GM18907 (cell line): ENCODE results near the gene EPB41L5.
"Not testable (repeated sequence)": the region's sequence is repeated elsewhere in the genome, so short reads cannot be mapped to it uniquely, and the experiment has no call there.

Experiments used
- ATAC-seq: cut with Tn5 transposase; IDR thresholded peaks from one replicate; pipeline ENCODE4 v1.9.1; 2021; ENCODE audit warnings: mild to moderate bottlenecking, moderate library complexity; ENCODE audit not compliant: unreplicated experiment

EPB41L5 gene

DNA sequence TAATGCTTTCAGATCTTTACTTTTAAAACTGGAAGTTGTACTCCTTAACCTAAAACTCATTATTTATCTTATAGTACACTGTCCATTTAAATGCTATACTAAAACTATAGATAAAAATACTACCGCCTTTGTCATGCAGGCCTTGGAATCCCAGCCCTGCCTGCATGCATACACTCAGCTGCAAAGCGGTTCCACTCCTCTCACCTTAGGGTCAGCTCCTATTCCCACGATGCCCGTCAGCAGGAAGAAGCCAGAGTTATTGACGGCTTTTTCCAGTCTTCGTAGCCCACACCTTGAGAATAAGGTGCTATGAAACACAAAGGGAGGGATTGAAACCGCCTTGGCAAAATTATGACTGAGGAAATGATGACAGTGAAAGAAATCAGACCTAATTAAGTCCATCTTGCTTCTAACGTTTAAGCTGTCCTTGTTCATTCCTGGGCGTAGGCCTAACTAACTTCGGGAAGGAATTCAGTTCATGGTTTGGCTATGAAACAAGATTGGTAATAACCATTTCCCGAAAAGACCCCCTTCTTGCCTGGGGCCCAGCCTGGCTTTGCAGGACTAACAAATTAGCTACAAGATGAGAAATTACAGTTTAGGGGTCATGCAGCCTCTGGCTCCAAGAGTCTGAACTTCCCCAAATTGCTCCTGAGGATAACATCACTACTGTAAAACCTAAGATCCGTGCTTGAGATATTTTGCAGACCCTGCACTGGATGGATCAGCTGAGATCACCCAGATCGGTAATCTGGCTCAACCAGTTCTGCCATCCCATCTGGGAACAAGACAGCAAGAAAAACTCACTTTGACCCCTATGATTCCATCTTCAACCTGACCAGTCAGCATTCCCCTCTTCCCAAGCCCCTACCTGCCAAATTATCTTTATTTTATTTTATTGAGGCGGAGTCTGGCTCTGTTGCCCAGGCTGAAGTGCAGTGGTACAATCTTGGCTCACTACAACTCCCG is 17.1 kb downstream of the EPB41L5 start:
- no peak for ATAC-seq

DNA sequence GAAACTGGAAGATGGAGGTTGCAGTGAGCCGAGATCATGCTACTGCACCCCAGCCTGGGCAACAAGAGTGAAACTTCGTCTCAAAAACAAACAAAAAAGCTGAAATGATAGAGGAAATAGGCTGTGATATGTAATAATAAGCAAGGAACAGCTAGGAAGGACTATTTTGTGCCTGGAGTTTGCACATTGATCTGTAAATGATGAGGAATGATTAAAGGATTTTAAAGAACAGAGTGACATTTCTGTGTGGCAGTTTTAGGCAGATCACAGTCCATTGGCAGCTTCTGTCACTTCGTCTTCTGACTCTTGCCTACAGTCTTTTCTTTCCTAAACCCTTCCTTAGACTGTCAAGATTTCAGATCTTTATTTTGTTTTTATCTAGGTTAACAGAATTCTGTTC is 19.4 kb downstream of the EPB41L5 start:
- no peak for ATAC-seq

DNA sequence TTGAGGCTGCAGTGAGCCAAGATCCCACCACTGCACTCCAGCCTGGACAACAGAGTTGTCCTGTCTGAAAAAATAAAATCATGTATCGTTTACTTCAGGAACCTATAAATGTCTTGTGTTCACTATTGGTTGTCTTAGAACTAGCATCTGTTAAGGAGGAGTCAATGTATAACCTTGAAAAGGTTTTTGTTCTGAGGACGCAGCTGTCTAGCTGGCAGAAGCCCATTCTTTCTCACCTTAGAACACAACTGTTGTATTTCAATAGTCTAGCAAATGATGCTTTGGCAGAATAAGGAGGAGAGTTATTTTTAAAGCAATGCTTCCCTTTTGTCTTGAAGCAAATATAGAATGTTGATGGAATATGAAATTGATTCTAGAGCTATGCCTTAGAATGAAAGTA is 21.1 kb downstream of the EPB41L5 start:
- no peak for ATAC-seq

DNA sequence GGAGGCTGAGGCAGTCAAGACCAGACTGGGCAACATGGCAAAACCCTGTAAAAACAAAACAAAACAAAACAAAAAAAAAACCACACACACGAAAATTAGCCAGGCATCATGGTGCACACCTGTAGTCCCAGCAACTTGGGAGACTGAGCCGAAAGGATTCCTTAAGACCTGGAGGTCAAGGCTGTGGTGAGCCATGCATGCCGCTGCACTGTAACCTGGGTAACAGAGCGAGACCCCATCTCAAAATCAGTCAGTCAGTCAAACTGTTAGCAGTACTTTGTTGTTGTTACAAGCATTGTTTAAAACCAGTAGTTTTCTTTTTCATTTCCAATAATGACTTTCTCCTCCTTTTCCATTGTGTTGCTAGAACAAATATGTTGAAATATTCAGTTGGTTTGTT is 21.7 kb downstream of the EPB41L5 start:
- ATAC-seq = no peak

DNA sequence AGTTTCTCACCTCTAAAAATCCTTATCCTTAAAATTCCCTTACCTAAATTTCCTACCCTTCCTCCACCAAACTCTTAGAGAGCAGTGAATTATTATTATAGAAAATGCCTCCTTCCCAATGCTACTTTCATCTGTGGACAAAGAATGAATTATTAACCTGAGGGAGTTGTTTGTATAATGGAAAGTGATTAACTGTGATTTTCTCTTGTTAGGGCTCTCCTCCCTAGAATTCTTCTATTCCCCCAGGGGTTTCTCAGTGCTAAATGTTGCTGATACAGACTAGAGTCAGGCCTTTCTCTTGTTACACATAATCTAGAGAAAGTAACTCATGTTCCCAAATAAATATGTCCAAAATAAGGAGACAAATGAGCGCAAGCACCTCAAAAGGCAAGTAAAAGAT is 23.3 kb downstream of the EPB41L5 start:
- no peak for ATAC-seq

DNA sequence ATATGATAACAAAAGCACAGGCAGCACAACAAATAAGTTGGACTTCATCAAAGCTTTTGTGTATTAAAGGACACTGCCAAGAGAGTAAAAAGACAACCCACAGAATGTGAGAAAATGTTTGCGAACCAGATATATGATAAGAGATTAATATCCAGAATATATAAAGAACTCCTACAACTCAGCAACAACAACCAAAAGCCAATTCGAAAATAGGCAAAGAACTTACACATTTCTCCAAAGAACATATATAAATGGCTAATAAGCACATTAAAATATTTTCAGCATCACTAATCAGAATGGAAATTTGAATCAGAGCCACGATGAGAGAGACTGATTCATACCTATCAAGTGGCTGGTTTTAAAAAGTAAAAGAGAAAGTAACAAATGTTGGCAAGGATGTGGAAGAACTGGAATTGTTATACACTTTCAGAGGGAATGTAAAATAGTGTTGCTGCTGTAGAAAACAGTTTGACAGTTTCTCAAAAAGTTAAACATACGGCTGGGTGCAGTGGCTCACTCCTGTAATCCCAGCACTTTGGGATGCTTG is 25.2 kb downstream of the EPB41L5 start:
- ATAC-seq = no peak

DNA sequence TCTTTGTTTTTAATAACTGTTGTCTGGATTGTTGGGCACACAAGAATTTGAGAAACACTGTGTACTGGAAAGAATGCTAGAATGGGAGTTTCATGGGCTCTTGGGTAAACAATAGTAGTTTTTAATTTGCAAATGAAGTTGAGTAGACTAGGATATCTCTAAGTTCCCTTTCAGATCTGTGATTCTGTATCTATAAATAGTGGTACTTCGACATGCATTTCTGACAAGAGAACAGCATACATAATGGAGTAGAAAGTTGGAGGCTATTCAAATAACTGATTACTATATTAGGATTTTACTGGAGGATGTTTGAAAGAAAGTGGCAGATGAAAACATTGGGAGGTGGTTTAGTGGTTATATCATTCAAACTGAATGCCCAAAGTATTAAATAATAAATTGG is 29.5 kb downstream of the EPB41L5 start:
- no peak for ATAC-seq

DNA sequence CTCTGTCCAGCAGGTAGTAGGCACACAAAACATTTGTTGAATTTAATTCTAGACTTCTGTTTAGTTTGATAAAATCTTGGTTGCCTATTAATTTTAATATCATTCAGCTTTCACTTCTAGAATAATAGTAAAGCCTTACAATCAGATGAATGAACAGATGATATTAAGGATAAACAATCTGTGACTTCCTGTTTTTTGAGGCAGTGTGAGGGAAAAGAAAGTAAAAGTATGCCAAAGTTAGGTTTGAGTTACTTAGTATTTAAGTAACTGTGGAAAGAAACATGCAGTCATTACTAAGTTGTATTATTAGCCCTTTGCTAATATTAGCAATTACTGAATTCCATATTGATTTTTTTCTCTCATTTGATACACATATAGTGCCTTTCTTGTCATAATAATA is 31.5 kb downstream of the EPB41L5 start:
- ATAC-seq = no peak

DNA sequence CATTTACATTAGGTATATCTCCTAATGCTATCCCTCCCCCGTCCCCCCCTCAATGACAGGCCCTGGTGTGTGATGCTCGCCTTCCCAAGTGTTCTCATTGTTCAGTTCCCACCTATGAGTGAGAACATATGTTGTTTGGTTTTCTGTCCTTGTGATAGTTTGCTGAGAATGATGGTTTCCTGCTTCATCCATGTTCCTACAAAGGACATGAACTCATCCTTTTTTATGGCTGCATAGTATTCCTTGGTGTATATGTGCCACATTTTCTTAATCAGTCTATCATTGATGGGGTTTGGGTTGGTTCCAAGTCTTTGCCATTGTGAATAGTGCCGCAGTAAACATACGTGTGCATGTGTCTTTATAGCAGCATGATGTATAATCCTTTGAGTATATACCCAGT is 32.9 kb downstream of the EPB41L5 start:
- not testable (repeated sequence) for ATAC-seq

DNA sequence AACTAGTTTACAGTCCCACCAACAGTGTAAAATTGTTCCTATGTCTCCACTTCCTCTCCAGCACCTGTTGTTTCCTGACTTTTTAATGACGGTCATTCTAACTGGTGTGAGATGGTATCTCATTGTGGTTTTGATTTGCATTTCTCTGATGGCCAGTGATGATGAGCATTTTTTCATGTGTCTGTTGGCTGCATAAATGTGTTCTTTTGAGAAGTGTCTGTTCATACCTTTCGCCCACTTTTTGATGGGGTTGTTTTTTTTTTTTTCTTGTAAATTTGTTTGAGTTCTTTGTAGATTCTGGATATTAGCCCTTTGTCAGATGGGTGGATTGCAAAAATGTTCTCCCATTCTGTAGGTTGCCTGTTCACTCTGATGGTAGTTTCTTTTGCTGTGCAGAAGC is 33.4 kb downstream of the EPB41L5 start:
- not testable (repeated sequence) for ATAC-seq

DNA sequence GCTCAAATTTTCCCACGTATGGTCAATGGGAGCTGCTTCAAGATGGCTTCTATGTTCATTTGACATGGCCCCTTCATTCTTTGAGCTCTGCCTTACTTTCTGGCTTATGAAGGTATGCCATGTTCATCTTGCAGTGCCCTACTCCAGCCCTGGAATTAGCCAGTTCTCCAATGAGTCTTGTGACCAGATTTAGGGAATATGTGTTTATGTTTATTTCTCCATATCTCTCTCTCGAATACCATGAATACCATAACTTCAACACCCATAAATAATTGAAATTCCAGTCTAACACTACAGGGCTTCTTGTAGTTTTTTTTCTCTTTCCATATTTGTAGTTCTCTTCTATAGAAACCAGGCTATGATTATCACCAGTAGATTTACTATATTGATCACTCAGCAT is 39.7 kb downstream of the EPB41L5 start:
- ATAC-seq = no peak

DNA sequence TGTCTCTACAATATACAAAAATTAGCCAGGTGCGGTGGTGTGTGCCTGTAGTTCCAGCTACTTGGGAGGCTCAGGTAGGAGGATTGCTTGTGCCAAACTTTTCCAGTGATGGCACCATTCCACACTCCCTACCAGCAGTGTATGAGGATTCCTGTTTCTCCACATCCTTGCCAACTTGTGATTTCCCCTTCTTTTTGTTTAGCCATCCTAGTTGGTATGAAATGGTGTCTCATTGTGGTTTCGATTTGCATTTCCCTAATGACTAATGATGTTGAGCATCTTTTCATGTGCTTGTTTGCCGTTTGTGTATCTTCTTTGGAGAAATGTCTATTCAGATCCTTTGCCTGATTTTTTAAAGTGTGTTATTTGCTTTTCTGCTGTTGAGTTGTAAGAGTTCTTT is 41.0 kb downstream of the EPB41L5 start:
- no peak for ATAC-seq

DNA sequence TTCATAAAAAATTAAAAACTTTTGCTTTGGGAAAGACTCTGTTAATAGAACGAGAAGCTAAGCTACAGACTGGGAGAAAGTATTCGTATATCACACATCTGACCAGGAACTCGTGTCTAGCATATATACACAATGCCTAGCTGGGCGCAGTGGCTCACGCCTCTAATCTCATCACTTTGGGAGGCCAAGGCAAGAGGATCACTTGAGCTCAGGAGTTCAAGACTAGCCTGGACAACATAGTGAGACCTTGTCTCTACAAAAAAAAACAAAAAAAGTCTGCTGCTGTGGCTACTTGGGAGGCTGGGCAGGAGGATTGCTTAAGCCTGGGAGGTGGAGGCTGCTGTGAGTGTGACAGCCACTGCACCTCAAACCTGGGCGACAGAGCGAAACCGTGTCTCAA is 46.6 kb downstream of the EPB41L5 start:
- ATAC-seq = no peak

DNA sequence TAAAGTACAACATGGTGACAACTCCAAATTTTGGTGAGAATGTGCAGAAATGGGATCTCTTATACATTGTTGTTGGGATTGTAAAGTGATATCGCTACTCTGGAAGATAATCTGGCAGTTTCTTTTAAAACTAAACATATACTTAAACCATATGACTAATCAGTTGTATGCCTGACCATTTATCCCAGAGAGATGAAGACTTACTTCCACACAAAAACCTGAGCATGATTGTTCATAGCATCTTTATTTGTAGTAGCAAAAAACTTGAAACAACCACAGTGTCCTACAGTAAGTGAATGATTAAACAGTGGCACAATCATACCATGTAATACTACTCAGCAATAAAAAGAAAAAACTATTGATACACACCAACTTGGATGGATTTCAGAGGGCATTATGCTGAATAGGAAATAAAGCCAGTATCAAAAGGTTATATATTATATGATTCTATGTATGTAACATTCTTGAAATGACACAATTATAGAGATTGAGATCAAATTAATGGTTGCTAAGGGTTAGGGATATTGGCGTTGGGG is 47.3 kb downstream of the EPB41L5 start:
- no peak for ATAC-seq

DNA sequence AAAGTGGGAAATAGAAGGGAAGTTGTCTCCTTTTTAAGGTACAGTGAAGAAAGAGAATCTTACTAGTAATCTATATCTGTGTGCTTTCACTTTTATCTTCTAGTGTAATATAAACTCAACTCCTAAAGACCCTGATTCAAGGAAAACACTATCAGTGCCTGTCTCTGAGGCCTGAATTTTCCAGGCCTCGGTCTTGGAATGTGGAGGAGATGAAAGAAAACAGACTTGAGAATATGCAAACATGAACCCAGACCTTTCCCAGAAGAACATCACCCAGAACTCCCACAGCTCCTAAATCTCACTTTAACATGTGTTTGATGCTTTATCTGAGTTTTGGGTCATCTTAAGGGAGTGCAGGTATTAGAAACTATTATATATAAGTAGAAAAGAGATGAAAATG is 51.8 kb downstream of the EPB41L5 start:
- no peak for ATAC-seq

DNA sequence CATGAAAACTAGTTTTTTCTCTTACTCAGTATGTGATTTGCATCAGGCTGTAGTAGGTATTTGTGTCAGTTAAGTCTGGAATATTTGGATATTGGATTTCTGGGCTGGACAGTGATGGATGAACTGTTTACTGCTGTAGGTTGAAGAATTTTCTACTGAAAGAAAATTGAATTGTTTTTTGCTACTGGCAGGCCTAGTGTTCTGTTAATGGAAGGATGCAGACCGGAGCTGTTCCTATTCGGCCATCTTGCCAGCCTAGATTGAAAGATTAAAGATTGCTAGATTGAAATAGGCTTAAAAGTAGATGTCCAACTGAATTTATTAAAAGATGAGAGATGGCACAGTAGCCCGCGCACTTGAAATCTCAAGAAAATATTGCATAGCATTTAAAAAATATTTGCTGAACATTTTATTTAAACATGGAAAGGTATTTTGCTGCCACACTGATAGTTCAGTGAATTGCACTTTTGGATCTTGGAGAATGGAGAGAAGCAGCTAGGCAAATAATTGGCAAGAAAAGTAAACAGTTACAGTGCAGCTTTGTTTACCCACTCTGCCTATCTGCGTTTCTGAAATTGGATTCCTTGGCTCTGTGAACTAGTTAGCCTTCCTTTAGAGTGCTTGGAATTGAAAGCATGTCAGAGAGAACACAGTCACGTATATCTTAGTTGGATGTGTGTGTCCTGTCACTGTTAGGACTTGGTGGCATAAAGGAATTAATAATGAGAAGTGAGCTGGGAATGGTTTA is 54.1 kb downstream of the EPB41L5 start:
- no peak for ATAC-seq

DNA sequence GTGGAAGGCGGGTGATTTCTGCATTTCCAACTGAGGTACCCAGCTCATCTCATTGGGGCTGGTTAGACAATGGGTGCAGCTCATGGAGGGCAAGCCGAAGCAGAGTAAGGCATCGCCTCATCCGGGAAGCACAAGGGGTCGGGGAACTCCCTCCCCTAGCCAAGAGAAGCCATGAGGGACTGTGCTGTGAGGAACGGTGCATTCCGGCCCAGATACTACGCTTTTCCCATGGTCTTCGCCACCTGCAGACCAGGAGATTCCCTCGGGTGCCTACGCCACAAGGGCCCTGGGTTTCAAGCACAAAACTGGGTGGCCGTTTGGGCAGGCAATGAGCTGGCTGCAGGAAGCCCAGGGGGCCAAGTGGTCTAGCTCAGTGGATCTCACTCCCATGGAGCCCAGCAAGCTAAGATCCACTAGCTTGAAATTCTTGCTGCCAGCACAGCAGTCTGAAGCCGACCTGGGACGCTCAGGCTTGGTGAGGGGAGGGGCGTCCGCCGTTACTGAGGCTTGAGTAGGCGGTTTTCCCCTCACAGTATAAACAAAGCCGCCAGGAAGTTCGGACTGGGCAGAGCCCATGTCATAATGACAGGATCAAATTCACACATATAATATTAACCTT is 55.3 kb downstream of the EPB41L5 start:
- ATAC-seq = not testable (repeated sequence)

DNA sequence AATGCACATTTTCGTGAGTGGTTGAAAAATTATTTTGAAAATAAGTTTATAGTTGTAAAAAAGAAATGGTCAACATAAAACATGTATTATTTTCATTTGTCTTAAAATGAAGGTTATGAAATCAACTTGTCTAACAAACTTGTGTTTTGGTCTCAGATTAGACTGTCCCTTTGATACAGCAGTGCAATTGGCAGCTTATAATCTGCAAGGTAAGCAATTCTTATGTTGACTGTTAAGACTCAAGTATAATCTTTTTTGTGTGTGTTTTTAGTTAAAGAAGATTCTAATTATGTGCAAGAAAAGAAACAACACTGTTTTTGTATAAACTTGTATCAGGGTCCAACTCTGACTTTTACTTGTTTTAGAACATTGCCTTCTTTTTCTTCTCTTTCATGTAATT is 62.7 kb downstream of the EPB41L5 start:
- no peak for ATAC-seq

DNA sequence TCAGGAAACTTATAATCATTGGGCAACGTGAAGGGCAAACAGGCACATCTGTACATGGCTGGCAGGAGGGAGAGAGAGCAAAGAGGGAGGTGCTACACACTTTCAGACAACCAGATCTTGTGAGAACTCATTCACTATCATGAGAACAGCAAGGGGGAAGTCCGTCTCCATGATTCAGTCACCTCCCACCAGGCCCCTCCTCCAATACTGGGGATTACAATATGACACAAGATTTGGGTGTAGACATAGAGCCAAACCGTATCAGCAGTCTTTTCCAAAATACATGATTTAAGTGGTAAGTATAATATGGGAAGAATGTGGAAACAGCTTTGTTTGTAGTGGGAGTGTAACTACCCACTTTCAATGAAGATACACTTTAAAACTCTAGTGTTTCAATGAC is 65.0 kb downstream of the EPB41L5 start:
- ATAC-seq = no peak

DNA sequence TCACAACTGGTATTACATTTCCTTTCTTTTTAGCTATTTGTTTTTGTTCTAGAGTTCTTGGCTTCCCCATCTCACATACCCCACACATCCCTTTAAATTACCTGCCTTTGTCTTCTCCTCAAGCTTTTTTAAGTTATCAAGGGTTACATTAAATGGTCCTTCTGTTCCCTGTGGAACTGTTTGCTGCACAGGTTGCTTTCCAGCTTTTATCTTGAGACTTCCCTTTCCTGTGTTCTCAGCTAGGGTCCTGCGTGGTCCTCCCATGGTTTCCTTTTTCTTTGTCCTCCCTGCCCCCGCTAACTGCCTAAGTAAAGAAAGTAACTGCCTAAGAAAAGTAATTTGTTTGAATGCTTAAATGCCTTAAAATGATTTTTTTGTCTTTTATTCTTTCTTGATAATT is 66.8 kb downstream of the EPB41L5 start:
- no peak for ATAC-seq

DNA sequence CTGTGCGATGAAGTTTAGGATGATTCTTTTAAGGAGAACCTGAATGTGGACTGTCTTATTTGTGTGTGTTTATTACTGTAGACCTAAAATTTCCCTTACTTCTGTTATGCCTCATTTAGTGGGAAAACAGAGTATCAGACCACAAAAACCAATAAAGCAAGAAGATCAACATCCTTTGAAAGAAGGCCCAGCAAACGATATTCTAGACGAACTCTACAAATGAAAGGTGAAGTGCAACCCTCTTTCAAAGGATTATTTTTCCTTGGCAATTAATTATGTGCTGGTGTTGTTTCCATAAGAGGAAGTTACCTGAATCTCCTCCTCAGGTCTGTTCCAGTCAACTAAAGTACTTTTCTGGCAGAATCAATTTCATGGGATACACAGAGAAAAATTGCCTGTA is 78.6 kb downstream of the EPB41L5 start:
- ATAC-seq = no peak
